K562 (cell line): ENCODE data around the gene PLP2. TPM values are rescaled to one million over a fixed set of nuclear protein-coding genes. Genes with fewer than 3 reads are reported as not detected.

Experiments
- CTCFL ChIP-seq: IDR thresholded peaks from 2 replicates; pipeline ENCODE4 v1.6.1; 2011; ENCODE audit warnings: borderline replicate concordance, low read depth, mild to moderate bottlenecking, moderate library complexity, low read length; ENCODE audit not compliant: insufficient read depth, poor library complexity, severe bottlenecking
- E2F1 ChIP-seq: sonication (generic); formaldehyde crosslinking; IDR thresholded peaks from 2 replicates; pipeline ENCODE4 v1.8.1; 2023; ENCODE audit warnings: mild to moderate bottlenecking, missing genetic modification reagents, moderate library complexity
- GTF2F1 ChIP-seq: IDR thresholded peaks from 2 replicates; pipeline ENCODE4 v1.6.1; 2011; ENCODE audit warnings: low read depth, low read length, improper control_type of control experiment
- HDAC3 ChIP-seq: fragments of 450-650 bp; IDR thresholded peaks from 2 replicates; pipeline ENCODE4 v1.6.1; 2018; ENCODE audit warnings: borderline replicate concordance, mild to moderate bottlenecking, moderate library complexity; ENCODE audit not compliant: partially characterized antibody
- HOMEZ ChIP-seq: fragments of 250-450 bp; sonication (Bioruptor Pico); IDR thresholded peaks from 2 replicates; pipeline ENCODE4 v1.4.0; 2020; ENCODE audit warnings: mild to moderate bottlenecking, moderate library complexity
- MGA ChIP-seq: fragments of 450-650 bp; IDR thresholded peaks from 2 replicates; pipeline ENCODE4 v1.6.1; 2016; ENCODE audit warnings: mild to moderate bottlenecking, moderate library complexity
- ZBTB33 ChIP-seq: sonication (generic); formaldehyde crosslinking; IDR thresholded peaks from 2 replicates; pipeline ENCODE4 v1.8.1; 2023; ENCODE audit warnings: mild to moderate bottlenecking, missing genetic modification reagents
- polyA plus RNA-seq, 8 experiments: library from polyadenylated mRNA; depleted of rRNA in 4 of 8; stranded (reverse) in 5 of 8; unstranded in 3 of 8; fragments of >200 nt; fragmentation: Nextera tagmentation in 2 of 8; fragmentation: Illumina TruSeq in 1 of 8; extraction: Ambion mirVana in 2 of 8; extraction: Trizol in 1 of 8; gene quantifications; 2 replicates each; pipeline versions ENCODE4 v1.2.1 to v1.2.3, GENCODE V29; 2011 to 2014; ENCODE audit warnings: inconsistent platforms in 1 of 8, missing spikeins in 1 of 8
- total RNA-seq, 7 experiments: library from RNA; depleted of rRNA in 6 of 7; stranded (reverse); fragments of >200 nt in 6 of 7; fragmentation: Illumina TruSeq in 2 of 7; extraction: Trizol in 2 of 7; gene quantifications; 2 replicates each; pipeline versions ENCODE4 v1.2.1 to v1.2.3, GENCODE V29; 2011 to 2021; ENCODE audit warnings: low replicate concordance in 1 of 7

PLP2 gene
- total and polyA plus RNA-seq, 9 of the 15 experiments (the other 6 are each of a cell fraction or from before 2014, with no cell fraction given): 34.7 to 236 (median 112) TPM

GRCh38 chrX:49171752-49172279 lies at the start of gene PLP2 (continued):
- peak; percentile 28; the same call in 1 of the 2 replicates for TF ChIP-seq MGA
- no peak for TF ChIP-seq HDAC3
- no peak for TF ChIP-seq GTF2F1
- 0 out of 2 replicates have a peak, but pooled peaks have one; percentile 3 for TF ChIP-seq ZBTB33
- TF ChIP-seq E2F1 (CRISPR knock-in tag): no peak
- TF ChIP-seq CTCFL: no peak
- no peak for TF ChIP-seq HOMEZ (CRISPR knock-in tag)
